K562 (cell line): ENCODE results near the gene LECT2. TPM values are rescaled to one million over a fixed set of nuclear protein-coding genes. Genes with fewer than 3 reads are reported as not detected.

ENCODE experiments used
- ATAC-seq: fragments of 200-7000 bp; cut with Tn5 transposase; 3 replicates; pipeline ENCODE4 v1.9.1; 2020; ENCODE audit warnings: moderate library complexity
- BruUV-seq: library from RNA; stranded (reverse); fragments of 400-500 nt; replicated peaks from 2 replicates; lab custom pipeline; 2021; lab: Mats Ljungman, UMichigan
- CTCF ChIA-PET: fragments of 300-600 bp; formaldehyde crosslinking; extraction: SDS; loops from one replicate; lab custom pipeline; 2021; ENCODE audit warnings: low intra/inter-chr PET ratio; lab: Yijun Ruan, JAX
- POLR2A ChIA-PET: fragments of 300-600, 350-650 bp; sonication (Branson Sonifier 250); formaldehyde crosslinking; extraction: SDS; loops from one replicate; lab custom pipeline; 2021; ENCODE audit warnings: antibody characterized with exemption, inconsistent platforms; lab: Yijun Ruan, JAX
- DNase-seq, 4 experiments: peaks; one replicate each; pipeline versions ENCODE4 v3.0.0 to v3.0.0-alpha.2; 2011 to 2018; ENCODE audit warnings: low spot score in 3 of 4, mixed read lengths in 3 of 4; ENCODE audit errors: extremely low read depth in 1 of 4
- FAIRE-seq: peaks from 2 replicates; lab custom pipeline; 2011; peaks lifted over from hg19 to GRCh38; lab: Jason Lieb, UNC
- H2AFZ ChIP-seq: 2 replicates; pipeline ENCODE4 v1.6.0; 2011; ENCODE audit warnings: low read depth, low read length, control low read depth, inconsistent platforms
- H3K27ac ChIP-seq: fragments of 200-600 bp; 3 replicates; pipeline ENCODE4 v1.8.0; 2011; ENCODE audit warnings: low read depth, mild to moderate bottlenecking, control low read depth, inconsistent platforms, low read length, moderate library complexity, mixed read lengths; ENCODE audit errors: extremely low read depth
- H3K27me3 ChIP-seq, 2 experiments: fragments of 300-600 bp in 1 of 2; 2 replicates in 1 of 2; 3 replicates in 1 of 2; pipeline versions ENCODE4 v1.6.0 to v1.8.0; 2011; ENCODE audit warnings: inconsistent platforms in 2 of 2, low read length in 2 of 2, mild to moderate bottlenecking in 1 of 2, mixed read lengths in 1 of 2, moderate library complexity in 1 of 2; ENCODE audit not compliant: control insufficient read depth in 2 of 2, insufficient read depth in 2 of 2
- H3K36me3 ChIP-seq: fragments of 300-600 bp; 3 replicates; pipeline ENCODE4 v1.8.0; 2011; ENCODE audit warnings: mild to moderate bottlenecking, low read length, inconsistent platforms; ENCODE audit not compliant: control insufficient read depth, insufficient read depth
- H3K4me1 ChIP-seq, 2 experiments: fragments of 200-600 bp in 1 of 2; replicated peaks in 1 of 2; 2 replicates in 1 of 2; 3 replicates in 1 of 2; pipeline versions ENCODE4 v1.5.1 to v1.8.0; 2011; ENCODE audit warnings: inconsistent platforms in 2 of 2, low read length in 2 of 2, mild to moderate bottlenecking in 1 of 2, mixed read lengths in 1 of 2, moderate library complexity in 1 of 2; ENCODE audit not compliant: control insufficient read depth in 2 of 2, insufficient read depth in 2 of 2
- H3K4me2 ChIP-seq: 2 replicates; pipeline ENCODE4 v1.6.1; 2011; ENCODE audit warnings: low read length, control low read depth, inconsistent platforms, mixed read lengths; ENCODE audit not compliant: insufficient read depth
- H3K4me3 ChIP-seq: fragments of 200-600 bp; sonication (generic), shearing (Covaris generic); 2 replicates; pipeline ENCODE4 v1.5.1; 2016; ENCODE audit warnings: control low read depth, inconsistent platforms
- H3K79me2 ChIP-seq: fragments of 200-600 bp; 3 replicates; pipeline ENCODE4 v1.8.0; 2011; ENCODE audit warnings: low read length, inconsistent platforms; ENCODE audit not compliant: control insufficient read depth, insufficient read depth
- H3K9ac ChIP-seq, 2 experiments: 2 replicates each; pipeline versions ENCODE4 v1.6.0 to v1.6.1; 2011; ENCODE audit warnings: low read depth in 2 of 2, low read length in 2 of 2, control low read depth in 1 of 2, inconsistent platforms in 1 of 2, mild to moderate bottlenecking in 1 of 2, mixed read lengths in 1 of 2; ENCODE audit not compliant: insufficient read depth in 1 of 2
- H3K9me1 ChIP-seq: one replicate; pipeline ENCODE4 v1.6.0; 2011; ENCODE audit warnings: inconsistent platforms, mild to moderate bottlenecking, low read length, moderate library complexity; ENCODE audit not compliant: control insufficient read depth, insufficient read depth
- H3K9me3 ChIP-seq: replicated peaks from 2 replicates; pipeline ENCODE4 v1.5.1; 2011; ENCODE audit warnings: low read depth, low read length, inconsistent platforms; ENCODE audit not compliant: control insufficient read depth, insufficient read depth
- H4K20me1 ChIP-seq: replicated peaks from 2 replicates; pipeline ENCODE4 v1.6.1; 2011; ENCODE audit warnings: low read length, inconsistent platforms, mixed read lengths; ENCODE audit not compliant: control insufficient read depth, insufficient read depth
- CLOCK ChIP-seq: fragments of 250-450 bp; sonication (Bioruptor Pico); IDR thresholded peaks from 2 replicates; pipeline ENCODE4 v1.4.0; 2020; ENCODE audit warnings: mild to moderate bottlenecking, moderate library complexity, borderline replicate concordance
- CREM ChIP-seq: IDR thresholded peaks from 2 replicates; pipeline ENCODE4 v1.6.1; 2014; ENCODE audit warnings: antibody characterized with exemption, low read depth
- EWSR1 ChIP-seq: fragments of 450-650 bp; IDR thresholded peaks from 2 replicates; pipeline ENCODE4 v1.6.1; 2018; ENCODE audit warnings: borderline replicate concordance, mild to moderate bottlenecking, low read depth, moderate library complexity; ENCODE audit not compliant: partially characterized antibody
- HOXB6 ChIP-seq: fragments of 250-450 bp; sonication (Bioruptor Pico); IDR thresholded peaks from 2 replicates; pipeline ENCODE4 v1.5.1; 2022; ENCODE audit warnings: mild to moderate bottlenecking, borderline replicate concordance
- KAT7 ChIP-seq: sonication (generic); formaldehyde crosslinking; IDR thresholded peaks from 2 replicates; pipeline ENCODE4 v1.8.0; 2022; ENCODE audit warnings: missing genetic modification reagents, mild to moderate bottlenecking, borderline replicate concordance
- MTF1 ChIP-seq: fragments of 250-450 bp; sonication (Bioruptor Pico); IDR thresholded peaks from 2 replicates; pipeline ENCODE4 v1.9.0; 2021; ENCODE audit warnings: moderate library complexity, mild to moderate bottlenecking, inconsistent platforms, borderline replicate concordance
- NFATC3 ChIP-seq: fragments of 450-650 bp; IDR thresholded peaks from 2 replicates; pipeline ENCODE4 v1.6.1; 2017; ENCODE audit warnings: mild to moderate bottlenecking
- PHB2 ChIP-seq: fragments of 450-650 bp; IDR thresholded peaks from 2 replicates; pipeline ENCODE4 v1.6.1; 2017; ENCODE audit warnings: low read depth
- PML ChIP-seq: IDR thresholded peaks from 2 replicates; pipeline ENCODE4 v1.6.1; 2012; ENCODE audit warnings: low read length, inconsistent platforms
- SLC30A9 ChIP-seq: fragments of 250-450 bp; sonication (Bioruptor Pico); IDR thresholded peaks from 2 replicates; pipeline ENCODE4 v1.8.0; 2022; ENCODE audit warnings: mild to moderate bottlenecking, moderate library complexity
- SMAD4 ChIP-seq: fragments of 250-450 bp; sonication (Bioruptor Pico); conservative IDR thresholded peaks from 2 replicates; pipeline ENCODE4 v1.8.0; 2021; ENCODE audit warnings: inconsistent platforms, mild to moderate bottlenecking, moderate library complexity
- TAF1 ChIP-seq: IDR thresholded peaks from 2 replicates; pipeline ENCODE4 v1.6.1; 2011; ENCODE audit warnings: mild to moderate bottlenecking, low read length, moderate library complexity; ENCODE audit not compliant: insufficient read depth, control insufficient read depth, severe bottlenecking; ENCODE audit errors: extremely low read depth
- TAF15 ChIP-seq: fragments of 200-400 bp; formaldehyde crosslinking; IDR thresholded peaks from 2 replicates; pipeline ENCODE4 v1.6.1; 2017; ENCODE audit warnings: mild to moderate bottlenecking, low read depth, low read length, moderate library complexity
- TCF7L2 ChIP-seq: fragments of 150-350 bp; IDR thresholded peaks from 2 replicates; pipeline ENCODE4 v1.6.1; 2016; ENCODE audit warnings: low read depth, mild to moderate bottlenecking, low read length, moderate library complexity
- ZC3H4 ChIP-seq: sonication (generic); formaldehyde crosslinking; IDR thresholded peaks from 2 replicates; pipeline ENCODE4 v1.9.0; 2021; ENCODE audit warnings: missing genetic modification reagents, borderline replicate concordance
- ZKSCAN3 ChIP-seq: fragments of 250-450 bp; sonication (Bioruptor Pico); IDR thresholded peaks from 2 replicates; pipeline ENCODE4 v1.4.0; 2020
- ZNF395 ChIP-seq: fragments of 200-800 bp; sonication (Bioruptor generic); IDR thresholded peaks from 2 replicates; pipeline ENCODE4 v1.6.1; 2017; ENCODE audit warnings: missing genetic modification characterization, missing compliant biosample characterization
- ZNF764 ChIP-seq: fragments of 250-450 bp; sonication (Bioruptor Pico); IDR thresholded peaks from 2 replicates; pipeline ENCODE4 v1.4.0; 2020; ENCODE audit warnings: low read depth, mild to moderate bottlenecking, moderate library complexity
- WGBS: fragments of 100-300 bp; shearing (Covaris generic); methylation state at CpG from one replicate; pipeline ENCODE4 v1.1.6; 2016; ENCODE audit warnings: low coverage, mixed read lengths; ENCODE audit not compliant: insufficient coverage; ENCODE audit errors: missing lambda C conversion rate; 5-methylcytosine and 5-hydroxymethylcytosine counted together
- in situ Hi-C: fragments of 300-500 bp; cut with MboI; formaldehyde crosslinking; loops from 4 replicates; pipeline ENCODE4 v1.15.0; 2018; ENCODE audit warnings: inconsistent platforms, mixed read lengths
- intact Hi-C: fragments of 100-400 bp; cut with micrococcal nuclease; formaldehyde crosslinking; loops from 2 replicates; pipeline ENCODE4 v1.14.2; 2022
- polyA plus RNA-seq, 8 experiments: library from polyadenylated mRNA; depleted of rRNA in 4 of 8; stranded (reverse) in 5 of 8; unstranded in 3 of 8; fragments of >200 nt; fragmentation: Nextera tagmentation in 2 of 8; fragmentation: Illumina TruSeq in 1 of 8; extraction: Ambion mirVana in 2 of 8; extraction: Trizol in 1 of 8; gene quantifications; 2 replicates each; pipeline versions ENCODE4 v1.2.1 to v1.2.3, GENCODE V29; 2011 to 2014; ENCODE audit warnings: inconsistent platforms in 1 of 8, missing spikeins in 1 of 8
- total RNA-seq, 7 experiments: library from RNA; depleted of rRNA in 6 of 7; stranded (reverse); fragments of >200 nt in 6 of 7; fragmentation: Illumina TruSeq in 2 of 7; extraction: Trizol in 2 of 7; gene quantifications; 2 replicates each; pipeline versions ENCODE4 v1.2.1 to v1.2.3, GENCODE V29; 2011 to 2021; ENCODE audit warnings: low replicate concordance in 1 of 7
- TF ChIP-seq, protein P1 (sequence below): sonication (generic); formaldehyde crosslinking; IDR thresholded peaks from 2 replicates; pipeline ENCODE4 v1.8.0; 2022; ENCODE audit warnings: mild to moderate bottlenecking, missing genetic modification reagents
- TF ChIP-seq, protein P2 (sequence below): fragments of 250-450 bp; sonication (Bioruptor Pico); IDR thresholded peaks from 2 replicates; pipeline ENCODE4 v1.5.0; 2021

Gene LECT2
- total and polyA plus RNA-seq, 9 of the 15 experiments (the other 6 are each of a cell fraction or from before 2014, with no cell fraction given): not detected

- H3K4me1 ChIP-seq: no peaks in the 10 kb centered on the region
- H3K9ac ChIP-seq: no peak overlapping the region
- no peaks in the 10 kb centered on the region for H4K20me1 ChIP-seq
- H3K79me2 ChIP-seq: no peaks in the 10 kb centered on the region
- ChIA-PET CTCF (no interaction called here), POLR2A (no interaction called here)
- in situ Hi-C loops: no loop called here
- no peaks in the 10 kb centered on the region for H3K9me1 ChIP-seq
- no peaks in the 10 kb centered on the region for H3K9me3 ChIP-seq
- H3K36me3 ChIP-seq: no peaks in the 10 kb centered on the region
- intact Hi-C loops: no loop called here
- no peak for FAIRE-seq
- H2AFZ ChIP-seq: no peak overlapping the region
- H3K27me3 ChIP-seq: peaks cover 3 to 9% of the 10 kb centered on the region in 2 experiments; a peak in 2 of 5 replicates
- TF ChIP-seq ZC3H4 (CRISPR knock-in tag) (no peak), TAF15 (no peak), KAT7 (CRISPR knock-in tag) (no peak), SLC30A9 (CRISPR knock-in tag) (no peak), NFATC3 (no peak), ZNF764 (CRISPR knock-in tag) (no peak), TAF1 (no peak), CREM (no peak), TCF7L2 (no peak), EWSR1 (no peak), SMAD4 (CRISPR knock-in tag) (no peak), PML (no peak), ZNF395 (no peak), CLOCK (CRISPR knock-in tag) (no peak), HOXB6 (no peak), ZKSCAN3 (no peak), PHB2 (no peak), MTF1 (CRISPR knock-in tag) (no peak)
- TF ChIP-seq, protein P1, sequence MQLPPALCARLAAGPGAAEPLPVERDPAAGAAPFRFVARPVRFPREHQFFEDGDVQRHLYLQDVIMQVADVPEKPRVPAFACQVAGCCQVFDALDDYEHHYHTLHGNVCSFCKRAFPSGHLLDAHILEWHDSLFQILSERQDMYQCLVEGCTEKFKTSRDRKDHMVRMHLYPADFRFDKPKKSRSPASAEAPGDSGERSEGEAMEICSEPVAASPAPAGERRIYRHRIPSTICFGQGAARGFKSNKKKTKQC (CRISPR knock-in tag): no peak
- TF ChIP-seq, protein P2, sequence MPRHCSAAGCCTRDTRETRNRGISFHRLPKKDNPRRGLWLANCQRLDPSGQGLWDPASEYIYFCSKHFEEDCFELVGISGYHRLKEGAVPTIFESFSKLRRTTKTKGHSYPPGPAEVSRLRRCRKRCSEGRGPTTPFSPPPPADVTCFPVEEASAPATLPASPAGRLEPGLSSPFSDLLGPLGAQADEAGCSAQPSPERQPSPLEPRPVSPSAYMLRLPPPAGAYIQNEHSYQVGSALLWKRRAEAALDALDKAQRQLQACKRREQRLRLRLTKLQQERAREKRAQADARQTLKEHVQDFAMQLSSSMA: no peak
- BruUV-seq: no TSS peak
- no peak overlapping the region for H3K4me3 ChIP-seq
- no peak for ATAC-seq
- DNase-seq: no peak
- no peak overlapping the region for H3K27ac ChIP-seq
- 0% methylated on average over 1 of the region's 1 CpG for WGBS
- no peak overlapping the region for H3K4me2 ChIP-seq
Measured at GRCh38 chr5:135921388-135921787, 33.4 kb downstream of the LECT2 start.
